Jurkat, Clone E6-1 (cell line): ENCODE measurements around the gene SLC36A3.
"Not testable (repeated sequence)": the region's sequence is repeated elsewhere in the genome, so short reads cannot be mapped to it uniquely, and the experiment has no call there.

Experiments used
- DNase-seq: peaks from one replicate; pipeline ENCODE4 v3.0.0-alpha.2; 2011; ENCODE audit warnings: low read depth, low spot score
- H3K4me3 ChIP-seq: 2 replicates; pipeline ENCODE4 v1.5.1; 2011; ENCODE audit warnings: mild to moderate bottlenecking, low read length, control low read depth, moderate library complexity

The SLC36A3 gene

GRCh38 chr5:151271336-151271735 is 32.2 kb downstream of the SLC36A3 start:
- no peak overlapping the region for H3K4me3 ChIP-seq
- DNase-seq = no peak

- no peak for DNase-seq
- no peak overlapping the region for H3K4me3 ChIP-seq
Observed at GRCh38 chr5:151270599-151270998, 33.0 kb downstream of the SLC36A3 start.

- no peak for DNase-seq
- H3K4me3 ChIP-seq = no peak overlapping the region
Observed at GRCh38 chr5:151267491-151268260, 35.9 kb downstream of the SLC36A3 start.

GRCh38 chr5:151264113-151264512 is 39.5 kb downstream of the SLC36A3 start:
- no peak overlapping the region for H3K4me3 ChIP-seq
- DNase-seq = no peak

GRCh38 chr5:151262532-151262931 is 41.0 kb downstream of the SLC36A3 start:
- DNase-seq = no peak
- no peak overlapping the region for H3K4me3 ChIP-seq

GRCh38 chr5:151259931-151260330 is 43.6 kb downstream of the SLC36A3 start:
- no peak overlapping the region for H3K4me3 ChIP-seq
- no peak for DNase-seq

- DNase-seq = no peak
- H3K4me3 ChIP-seq = no peak overlapping the region
Observed at GRCh38 chr5:151258816-151259215, 44.8 kb downstream of the SLC36A3 start.

- H3K4me3 ChIP-seq = no peak overlapping the region
- DNase-seq = no peak
Observed at GRCh38 chr5:151258201-151258611, 45.4 kb downstream of the SLC36A3 start.

- DNase-seq = no peak
- no peak overlapping the region for H3K4me3 ChIP-seq
Observed at GRCh38 chr5:151257731-151258181, 45.8 kb downstream of the SLC36A3 start.

GRCh38 chr5:151255621-151256286 is 47.8 kb downstream of the SLC36A3 start:
- DNase-seq = no peak
- no peak overlapping the region for H3K4me3 ChIP-seq

- DNase-seq, H3K4me3 ChIP-seq: not testable (repeated sequence)
Observed at GRCh38 chr5:151254990-151255389, 48.6 kb downstream of the SLC36A3 start.

- H3K4me3 ChIP-seq = no peak overlapping the region
- DNase-seq = no peak
Observed at GRCh38 chr5:151254556-151254955, 49.0 kb downstream of the SLC36A3 start.

GRCh38 chr5:151253605-151253950 is 50.0 kb downstream of the SLC36A3 start:
- peak overlapping the region; percentile 73 for H3K4me3 ChIP-seq
- DNase-seq = no peak

GRCh38 chr5:151252762-151253604 is 50.6 kb downstream of the SLC36A3 start, which contains the start of gene GM2A:
Gene GM2A, plus strand, starts transcription at chr5:151253185. Its CDS starts 32 bp downstream, at chr5:151253217.
- DNase-seq = peak; percentile 95

GRCh38 chr5:151251621-151252020 is 51.9 kb downstream of the SLC36A3 start:
- DNase-seq = no peak
- no peak overlapping the region for H3K4me3 ChIP-seq

More at GRCh38 chr5:151252762-151253604, 50.6 kb downstream of the SLC36A3 start, which contains the start of gene GM2A:
- H3K4me3 ChIP-seq = peak within 1 kb of the TSS; percentile 73

- H3K4me3 ChIP-seq = no peak overlapping the region
- DNase-seq = peak; percentile 29
Observed at GRCh38 chr5:151251001-151251551, 52.5 kb downstream of the SLC36A3 start.

GRCh38 chr5:151250346-151251000 is 53.1 kb downstream of the SLC36A3 start:
- H3K4me3 ChIP-seq = no peak overlapping the region

GRCh38 chr5:151249281-151249680 is 54.3 kb downstream of the SLC36A3 start:
- no peak overlapping the region for H3K4me3 ChIP-seq
- no peak for DNase-seq

More at GRCh38 chr5:151250346-151251000, 53.1 kb downstream of the SLC36A3 start:
- DNase-seq = no peak

- H3K4me3 ChIP-seq = no peak overlapping the region
- no peak for DNase-seq
Observed at GRCh38 chr5:151248651-151249050, 54.9 kb downstream of the SLC36A3 start.
